ENCODE data around the gene HGFAC.

GRCh38 chr4:3476936-3477749 lies 35.4 kb downstream of the HGFAC start:
- no peak for TF ChIP-seq CTCF (IDR thresholded peaks at IDR 0.05)
- no peak for TF ChIP-seq POLR2AphosphoS5 (IDR thresholded peaks at IDR 0.05)
